HepG2 (cell line): ENCODE measurements around the gene PRKAG3. TPM values are rescaled to one million over a fixed set of nuclear protein-coding genes. Genes with fewer than 3 reads are reported as not detected.

Source experiments
- ATF6 ChIP-seq: sonication (generic); formaldehyde crosslinking; conservative IDR thresholded peaks from 2 replicates; pipeline ENCODE4 v1.4.0; 2020; ENCODE audit warnings: missing genetic modification reagents
- E2F1 ChIP-seq: sonication (generic); formaldehyde crosslinking; IDR thresholded peaks from 2 replicates; pipeline ENCODE4 v1.5.0; 2020; ENCODE audit warnings: missing genetic modification reagents
- GABPB1 ChIP-seq: IDR thresholded peaks from 2 replicates; pipeline ENCODE4 v1.6.1; 2016; ENCODE audit warnings: mild to moderate bottlenecking, missing genetic modification reagents, moderate library complexity, missing compliant biosample characterization
- MYC ChIP-seq: sonication (generic); formaldehyde crosslinking; IDR thresholded peaks from 2 replicates; pipeline ENCODE4 v1.9.0; 2021; ENCODE audit warnings: missing genetic modification reagents, borderline replicate concordance
- NFRKB ChIP-seq: fragments of 450-650 bp; IDR thresholded peaks from 2 replicates; pipeline ENCODE4 v1.6.1; 2017
- XRCC5 ChIP-seq: fragments of 200-400 bp; formaldehyde crosslinking; optimal IDR thresholded peaks from 2 replicates; pipeline ENCODE3; 2017; ENCODE audit warnings: mild to moderate bottlenecking, low read length
- ZBTB1 ChIP-seq: sonication (generic); formaldehyde crosslinking; IDR thresholded peaks from 2 replicates; pipeline ENCODE4 v1.4.0; 2020; ENCODE audit warnings: missing genetic modification reagents, borderline replicate concordance
- ZBTB14 ChIP-seq: sonication (generic); formaldehyde crosslinking; IDR thresholded peaks from 2 replicates; pipeline ENCODE4 v1.4.0; 2020; ENCODE audit warnings: missing genetic modification reagents
- ZNF264 ChIP-seq: sonication (generic); formaldehyde crosslinking; IDR thresholded peaks from 2 replicates; pipeline ENCODE4 v1.4.0; 2020; ENCODE audit warnings: missing genetic modification reagents
- ZNF550 ChIP-seq: sonication (generic); formaldehyde crosslinking; IDR thresholded peaks from 2 replicates; pipeline ENCODE4 v1.4.0; 2020; ENCODE audit warnings: mild to moderate bottlenecking, missing genetic modification reagents, borderline replicate concordance
- ZNF770 ChIP-seq: sonication (generic); formaldehyde crosslinking; IDR thresholded peaks from 2 replicates; pipeline ENCODE4 v1.5.0; 2020; ENCODE audit warnings: mild to moderate bottlenecking, missing genetic modification reagents
- polyA plus RNA-seq, 8 experiments: library from polyadenylated mRNA; depleted of rRNA in 3 of 8; stranded (reverse) in 7 of 8; unstranded in 1 of 8; fragments of >200 nt; fragmentation: Illumina TruSeq in 4 of 8; extraction: Trizol in 4 of 8; gene quantifications; 2 replicates each; pipeline versions ENCODE4 v1.2.1 to v1.2.3, GENCODE V29; 2011 to 2016; ENCODE audit warnings: low read depth in 4 of 8, missing spikeins in 1 of 8, mixed read lengths in 1 of 8; ENCODE audit not compliant: insufficient read depth in 1 of 8
- total RNA-seq, 5 experiments: library from RNA; depleted of rRNA; stranded (reverse); fragments of >200 nt; fragmentation: Illumina TruSeq; extraction: Trizol; gene quantifications; 2 replicates each; pipeline ENCODE4 v1.2.3, GENCODE V29; 2016; ENCODE audit warnings: low read depth in 1 of 5
- TF ChIP-seq, protein P1 (sequence below): sonication (generic); formaldehyde crosslinking; conservative IDR thresholded peaks from 2 replicates; pipeline ENCODE4 v1.8.1; 2023; ENCODE audit warnings: missing genetic modification reagents
- TF ChIP-seq, protein P2 (sequence below): sonication (generic); formaldehyde crosslinking; IDR thresholded peaks from 2 replicates; pipeline ENCODE4 v1.5.0; 2020; ENCODE audit warnings: mild to moderate bottlenecking, missing genetic modification reagents, moderate library complexity
- TF ChIP-seq, protein P3 (sequence below): sonication (generic); formaldehyde crosslinking; IDR thresholded peaks from 2 replicates; pipeline ENCODE4 v1.4.0; 2020; ENCODE audit warnings: low read depth, mild to moderate bottlenecking, missing genetic modification reagents

The PRKAG3 gene
- total and polyA plus RNA-seq, 2 of the 13 experiments (the other 11 are each of a cell fraction or from before 2014, with no cell fraction given): not detected

GRCh38 chr2:218852911-218853667 lies 21.5 kb upstream of the PRKAG3 start (continued):
- 0 out of 2 replicates have a peak, but pooled peaks have one; percentile 57 for TF ChIP-seq ATF6 (CRISPR knock-in tag)
- TF ChIP-seq E2F1 (CRISPR knock-in tag): no peak
- 0 out of 2 replicates have a peak, but pooled peaks have one; percentile 29 for TF ChIP-seq ZBTB14 (CRISPR knock-in tag)
- TF ChIP-seq ZNF770 (CRISPR knock-in tag): 0 out of 2 replicates have a peak, but pooled peaks have one; percentile 25
- TF ChIP-seq ZNF550 (CRISPR knock-in tag): no peak
- peak; percentile 76 for TF ChIP-seq XRCC5
- peak; percentile 46; the same call in 1 of the 2 replicates for TF ChIP-seq ZNF264 (CRISPR knock-in tag)
- no peak for TF ChIP-seq GABPB1 (CRISPR knock-in tag)
- TF ChIP-seq, protein P1, sequence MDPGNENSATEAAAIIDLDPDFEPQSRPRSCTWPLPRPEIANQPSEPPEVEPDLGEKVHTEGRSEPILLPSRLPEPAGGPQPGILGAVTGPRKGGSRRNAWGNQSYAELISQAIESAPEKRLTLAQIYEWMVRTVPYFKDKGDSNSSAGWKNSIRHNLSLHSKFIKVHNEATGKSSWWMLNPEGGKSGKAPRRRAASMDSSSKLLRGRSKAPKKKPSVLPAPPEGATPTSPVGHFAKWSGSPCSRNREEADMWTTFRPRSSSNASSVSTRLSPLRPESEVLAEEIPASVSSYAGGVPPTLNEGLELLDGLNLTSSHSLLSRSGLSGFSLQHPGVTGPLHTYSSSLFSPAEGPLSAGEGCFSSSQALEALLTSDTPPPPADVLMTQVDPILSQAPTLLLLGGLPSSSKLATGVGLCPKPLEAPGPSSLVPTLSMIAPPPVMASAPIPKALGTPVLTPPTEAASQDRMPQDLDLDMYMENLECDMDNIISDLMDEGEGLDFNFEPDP (CRISPR knock-in tag): no peak
- TF ChIP-seq MYC (CRISPR knock-in tag): 0 out of 2 replicates have a peak, but pooled peaks have one; percentile 23
- TF ChIP-seq ZBTB1 (CRISPR knock-in tag): no peak
- TF ChIP-seq, protein P2, sequence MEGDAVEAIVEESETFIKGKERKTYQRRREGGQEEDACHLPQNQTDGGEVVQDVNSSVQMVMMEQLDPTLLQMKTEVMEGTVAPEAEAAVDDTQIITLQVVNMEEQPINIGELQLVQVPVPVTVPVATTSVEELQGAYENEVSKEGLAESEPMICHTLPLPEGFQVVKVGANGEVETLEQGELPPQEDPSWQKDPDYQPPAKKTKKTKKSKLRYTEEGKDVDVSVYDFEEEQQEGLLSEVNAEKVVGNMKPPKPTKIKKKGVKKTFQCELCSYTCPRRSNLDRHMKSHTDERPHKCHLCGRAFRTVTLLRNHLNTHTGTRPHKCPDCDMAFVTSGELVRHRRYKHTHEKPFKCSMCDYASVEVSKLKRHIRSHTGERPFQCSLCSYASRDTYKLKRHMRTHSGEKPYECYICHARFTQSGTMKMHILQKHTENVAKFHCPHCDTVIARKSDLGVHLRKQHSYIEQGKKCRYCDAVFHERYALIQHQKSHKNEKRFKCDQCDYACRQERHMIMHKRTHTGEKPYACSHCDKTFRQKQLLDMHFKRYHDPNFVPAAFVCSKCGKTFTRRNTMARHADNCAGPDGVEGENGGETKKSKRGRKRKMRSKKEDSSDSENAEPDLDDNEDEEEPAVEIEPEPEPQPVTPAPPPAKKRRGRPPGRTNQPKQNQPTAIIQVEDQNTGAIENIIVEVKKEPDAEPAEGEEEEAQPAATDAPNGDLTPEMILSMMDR (CRISPR knock-in tag): peak; percentile 94
- no peak for TF ChIP-seq NFRKB
- TF ChIP-seq, protein P3, sequence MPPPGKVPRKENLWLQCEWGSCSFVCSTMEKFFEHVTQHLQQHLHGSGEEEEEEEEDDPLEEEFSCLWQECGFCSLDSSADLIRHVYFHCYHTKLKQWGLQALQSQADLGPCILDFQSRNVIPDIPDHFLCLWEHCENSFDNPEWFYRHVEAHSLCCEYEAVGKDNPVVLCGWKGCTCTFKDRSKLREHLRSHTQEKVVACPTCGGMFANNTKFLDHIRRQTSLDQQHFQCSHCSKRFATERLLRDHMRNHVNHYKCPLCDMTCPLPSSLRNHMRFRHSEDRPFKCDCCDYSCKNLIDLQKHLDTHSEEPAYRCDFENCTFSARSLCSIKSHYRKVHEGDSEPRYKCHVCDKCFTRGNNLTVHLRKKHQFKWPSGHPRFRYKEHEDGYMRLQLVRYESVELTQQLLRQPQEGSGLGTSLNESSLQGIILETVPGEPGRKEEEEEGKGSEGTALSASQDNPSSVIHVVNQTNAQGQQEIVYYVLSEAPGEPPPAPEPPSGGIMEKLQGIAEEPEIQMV (CRISPR knock-in tag): no peak
